Measurements from ENCODE around the gene ASB15. TPM values are rescaled to one million over a fixed set of nuclear protein-coding genes. Genes with fewer than 3 reads are reported as not detected.
A peak's percentile ranks its signal among the peaks of the same experiment; 100 is the strongest.
"Not testable (repeated sequence)": the region's sequence is repeated elsewhere in the genome, so short reads cannot be mapped to it uniquely, and the experiment has no call there.

ASB15 gene
- total and polyA plus RNA-seq, 12 donors: 0.99 to 80.6 (median 53.4) TPM

DNA sequence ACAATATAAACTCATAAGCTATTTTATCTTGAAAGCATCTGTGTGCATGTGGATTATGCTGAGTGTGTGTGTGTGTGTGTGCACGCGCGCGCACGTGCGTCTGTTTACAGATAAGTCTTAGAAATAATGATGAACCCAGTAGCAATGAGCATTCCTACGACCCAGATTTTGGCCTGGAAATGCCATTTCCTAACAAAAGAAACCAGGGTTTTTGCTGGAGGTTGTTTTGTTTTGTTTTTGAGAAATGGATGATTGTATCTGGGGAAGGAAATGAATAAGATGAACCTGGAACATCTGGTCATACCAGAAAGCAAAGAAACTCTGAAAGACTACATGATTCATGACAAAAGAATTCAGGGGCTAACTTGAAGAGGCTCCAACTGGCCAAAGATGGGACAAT, 31.9 kb downstream of the ASB15 start:
- WGBS, 2 donors: 62 to 72% methylated on average over 7 of the region's 7 CpGs
- DNase-seq: no peak
- Histone ChIP-seq H3K27me3 (no peaks in the 10 kb centered on the region), H3K4me3 (no peak overlapping the region), H3K36me3 (no peaks in the 10 kb centered on the region), H3K9me3 (no peaks in the 10 kb centered on the region), H3K27ac (peak overlapping the region in 1 of 10 donors; percentile 52), H3K4me1 (peaks cover 3 to 30% (median 9%) of the 10 kb centered on the region in 9 donors)
- intact Hi-C loops (cut with DNase I): loop anchor here in 3 of 10 donors (5.0 to 10.0 kb wide), 2 partner anchors 71 to 234 kb away; no protein-coding TSS in a partner anchor
- ATAC-seq: peak in 1 of 8 donors; percentile 35
- TF ChIP-seq, protein P1, sequence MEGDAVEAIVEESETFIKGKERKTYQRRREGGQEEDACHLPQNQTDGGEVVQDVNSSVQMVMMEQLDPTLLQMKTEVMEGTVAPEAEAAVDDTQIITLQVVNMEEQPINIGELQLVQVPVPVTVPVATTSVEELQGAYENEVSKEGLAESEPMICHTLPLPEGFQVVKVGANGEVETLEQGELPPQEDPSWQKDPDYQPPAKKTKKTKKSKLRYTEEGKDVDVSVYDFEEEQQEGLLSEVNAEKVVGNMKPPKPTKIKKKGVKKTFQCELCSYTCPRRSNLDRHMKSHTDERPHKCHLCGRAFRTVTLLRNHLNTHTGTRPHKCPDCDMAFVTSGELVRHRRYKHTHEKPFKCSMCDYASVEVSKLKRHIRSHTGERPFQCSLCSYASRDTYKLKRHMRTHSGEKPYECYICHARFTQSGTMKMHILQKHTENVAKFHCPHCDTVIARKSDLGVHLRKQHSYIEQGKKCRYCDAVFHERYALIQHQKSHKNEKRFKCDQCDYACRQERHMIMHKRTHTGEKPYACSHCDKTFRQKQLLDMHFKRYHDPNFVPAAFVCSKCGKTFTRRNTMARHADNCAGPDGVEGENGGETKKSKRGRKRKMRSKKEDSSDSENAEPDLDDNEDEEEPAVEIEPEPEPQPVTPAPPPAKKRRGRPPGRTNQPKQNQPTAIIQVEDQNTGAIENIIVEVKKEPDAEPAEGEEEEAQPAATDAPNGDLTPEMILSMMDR (IDR thresholded peaks at IDR 0.05): no peak

GRCh38 chr7:123634011-123634573, 32.5 kb downstream of the ASB15 start:
- H3K4me3 ChIP-seq, H3K36me3 ChIP-seq, H3K27me3 ChIP-seq, H3K9me3 ChIP-seq, DNase-seq: not testable (repeated sequence)
- intact Hi-C loops (cut with DNase I): loop anchor here in 5 of 10 donors (1.0 to 10.0 kb wide), 4 partner anchors 71 to 233 kb away; partner anchors contain the start of gene WASL (in 1 of the 5)
- 64 to 69% methylated on average over 2 of the region's 2 CpGs for WGBS, 2 donors
- Histone ChIP-seq H3K4me1 (peaks cover 3 to 30% (median 9%) of the 10 kb centered on the region in 9 donors), H3K27ac (peak overlapping the region in 4 of 10 donors; percentile 3 to 52 (median 22))
- ATAC-seq: peak in 7 of 8 donors; percentile 31 to 90 (median 59)

DNA sequence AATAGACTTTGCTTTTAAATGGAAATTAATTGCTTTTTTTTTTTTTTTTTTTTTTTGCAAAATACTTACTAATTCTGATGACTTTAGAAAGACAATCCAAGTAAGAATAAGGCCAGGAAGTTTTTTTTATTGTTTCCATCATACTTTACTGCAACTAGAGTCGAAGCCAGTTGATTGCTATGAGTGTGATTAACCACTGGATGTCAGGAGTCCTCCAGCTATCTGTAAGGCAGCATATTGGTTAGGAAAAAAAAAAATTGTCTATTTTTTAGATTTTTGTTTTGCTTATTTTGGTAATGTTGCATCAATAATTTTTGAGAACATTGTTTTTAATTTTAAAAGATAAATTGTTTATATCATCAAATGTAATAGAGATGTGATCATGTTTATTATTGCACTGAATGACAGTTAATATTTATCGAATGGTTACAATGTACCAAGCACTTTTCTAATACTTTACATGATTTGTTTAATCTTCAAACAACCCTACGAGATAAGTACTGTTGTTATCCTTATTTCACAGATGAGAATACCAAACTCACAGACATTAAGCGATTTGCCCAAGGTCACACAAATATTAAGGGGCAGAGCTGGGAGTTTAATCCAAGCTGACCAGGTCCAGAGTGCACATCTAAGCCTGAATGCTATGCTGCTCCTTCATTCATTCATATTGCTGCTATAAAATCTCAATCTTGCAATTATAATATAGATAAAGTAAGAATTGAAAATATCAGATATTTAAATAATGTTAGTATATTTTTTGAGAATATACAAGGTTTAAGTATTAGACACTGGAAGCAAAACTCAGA, 34.1 kb downstream of the ASB15 start:
- H3K4me3 ChIP-seq: no peak overlapping the region
- intact Hi-C loops (cut with DNase I): loop anchor here in 7 of 10 donors (2.0 to 10.0 kb wide), 7 partner anchors 42 to 232 kb away; no protein-coding TSS in a partner anchor
- TF ChIP-seq, protein P1 (IDR thresholded peaks at IDR 0.05): peak in 8 of 9 donors; percentile 39 to 78 (median 63)
- H3K36me3 ChIP-seq: no peaks in the 10 kb centered on the region
- H3K9me3 ChIP-seq: no peaks in the 10 kb centered on the region
- DNase-seq: no peak
- ATAC-seq: peak in 7 of 8 donors; percentile 63 to 78 (median 73)
- WGBS, 2 donors: 45 to 46% methylated on average over 4 of the region's 4 CpGs
- H3K27ac ChIP-seq: peak overlapping the region in 2 of 10 donors; percentile 27 to 70
- H3K27me3 ChIP-seq: no peaks in the 10 kb centered on the region
- peaks cover 3 to 30% (median 9%) of the 10 kb centered on the region in 9 donors for H3K4me1 ChIP-seq

- intact Hi-C loops (cut with DNase I): loop anchor here in 7 of 10 donors (5.0 to 10.0 kb wide), 6 partner anchors 40 to 230 kb away; no protein-coding TSS in a partner anchor
- DNase-seq: no peak
- 41 to 46% methylated on average over 3 of the region's 3 CpGs for WGBS, 2 donors
- H3K9me3 ChIP-seq: no peaks in the 10 kb centered on the region
- ATAC-seq: peak in 2 of 8 donors; percentile 43 to 56
- no peaks in the 10 kb centered on the region for H3K27me3 ChIP-seq
- no peaks in the 10 kb centered on the region for H3K36me3 ChIP-seq
- peak overlapping the region in 2 of 10 donors; percentile 9 to 16 for H3K4me3 ChIP-seq
- peaks cover 3 to 32% (median 11%) of the 10 kb centered on the region in 9 donors for H3K4me1 ChIP-seq
- TF ChIP-seq, protein P1 (IDR thresholded peaks at IDR 0.05): peak in 3 of 9 donors; percentile 32 to 37 (median 37)
- H3K27ac ChIP-seq: peak overlapping the region in 4 of 10 donors; percentile 1 to 70 (median 30)
These were observed 35.6 kb downstream of the ASB15 start for GRCh38 chr7:123637203-123637602.
